Epithelial cell of proximal tubule (primary cell): Measurements from ENCODE around the gene NHERF2. TPM values are rescaled to one million over a fixed set of nuclear protein-coding genes. Genes with fewer than 3 reads are reported as not detected.

ENCODE experiments used
- DNase-seq: peaks from one replicate; pipeline ENCODE4 v3.0.0-alpha.2; 2011; ENCODE audit warnings: low read depth
- H3K4me3 ChIP-seq: 2 replicates; pipeline ENCODE4 v1.5.1; 2011; ENCODE audit warnings: low read depth, mild to moderate bottlenecking, low read length
- total RNA-seq: library from RNA; depleted of rRNA; stranded (reverse); fragments of >200 nt; gene quantifications from 2 replicates; pipeline ENCODE4 v1.2.3, GENCODE V29; 2015
- TF ChIP-seq, protein P1 (sequence below): conservative IDR thresholded peaks from 2 replicates; pipeline ENCODE4 v1.5.1; 2012; ENCODE audit warnings: low read depth, mild to moderate bottlenecking, low read length

NHERF2 gene
- total RNA-seq, 1 donor from 2014 or later, result 29.9 TPM

DNA sequence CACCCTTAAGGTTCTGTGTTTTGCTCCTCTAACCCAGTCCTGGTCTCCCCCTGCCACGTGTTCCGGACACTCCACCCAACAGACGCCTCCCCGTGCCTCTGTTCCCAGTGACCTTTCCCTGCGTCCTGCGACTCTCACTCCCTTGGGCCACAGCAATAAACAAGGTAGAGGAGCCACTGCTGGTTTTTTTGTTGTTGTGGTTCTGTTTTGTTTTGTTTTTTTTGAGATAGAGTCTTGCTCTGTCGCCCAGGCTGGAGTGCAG is 10.8 kb upstream of the NHERF2 start:
- DNase-seq, result no peak
- TF ChIP-seq, protein P1, sequence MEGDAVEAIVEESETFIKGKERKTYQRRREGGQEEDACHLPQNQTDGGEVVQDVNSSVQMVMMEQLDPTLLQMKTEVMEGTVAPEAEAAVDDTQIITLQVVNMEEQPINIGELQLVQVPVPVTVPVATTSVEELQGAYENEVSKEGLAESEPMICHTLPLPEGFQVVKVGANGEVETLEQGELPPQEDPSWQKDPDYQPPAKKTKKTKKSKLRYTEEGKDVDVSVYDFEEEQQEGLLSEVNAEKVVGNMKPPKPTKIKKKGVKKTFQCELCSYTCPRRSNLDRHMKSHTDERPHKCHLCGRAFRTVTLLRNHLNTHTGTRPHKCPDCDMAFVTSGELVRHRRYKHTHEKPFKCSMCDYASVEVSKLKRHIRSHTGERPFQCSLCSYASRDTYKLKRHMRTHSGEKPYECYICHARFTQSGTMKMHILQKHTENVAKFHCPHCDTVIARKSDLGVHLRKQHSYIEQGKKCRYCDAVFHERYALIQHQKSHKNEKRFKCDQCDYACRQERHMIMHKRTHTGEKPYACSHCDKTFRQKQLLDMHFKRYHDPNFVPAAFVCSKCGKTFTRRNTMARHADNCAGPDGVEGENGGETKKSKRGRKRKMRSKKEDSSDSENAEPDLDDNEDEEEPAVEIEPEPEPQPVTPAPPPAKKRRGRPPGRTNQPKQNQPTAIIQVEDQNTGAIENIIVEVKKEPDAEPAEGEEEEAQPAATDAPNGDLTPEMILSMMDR, result no peak
- no peak overlapping the region for H3K4me3 ChIP-seq

DNA sequence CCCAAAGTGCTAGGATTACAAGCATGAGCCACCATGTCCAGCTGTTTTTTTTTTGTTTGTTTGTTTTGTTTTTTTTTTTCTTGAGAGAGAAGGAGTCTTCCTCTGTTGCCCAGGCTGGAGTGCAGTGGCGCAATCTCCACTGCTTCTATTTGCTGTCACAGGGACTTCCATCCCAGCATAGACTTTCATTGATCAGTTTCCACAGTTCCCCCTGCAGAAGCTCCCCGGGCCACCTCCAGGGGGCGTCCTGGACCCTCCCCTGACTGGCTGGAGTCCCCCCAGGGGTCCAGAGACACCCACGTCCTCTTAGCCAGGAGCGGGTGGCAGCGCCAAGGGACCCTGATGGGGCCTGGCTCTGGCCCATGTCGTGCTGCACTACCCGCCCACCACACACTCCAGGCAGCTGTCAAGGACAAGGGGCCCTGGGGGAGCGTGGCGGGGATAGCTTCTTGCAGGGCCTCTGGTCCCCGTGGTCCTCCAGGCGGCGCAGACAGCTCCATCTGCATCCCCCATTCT is 10.2 kb upstream of the NHERF2 start:
- no peak for DNase-seq
- H3K4me3 ChIP-seq, result no peak overlapping the region
- TF ChIP-seq, protein P1, result peak; percentile 52

- TF ChIP-seq, protein P1, result no peak
- no peak within 1 kb of the TSS for H3K4me3 ChIP-seq
- DNase-seq, result no peak
Measured at GRCh38 chr16:2019518-2019920, 7.2 kb upstream of the NHERF2 start, which contains the start of gene NPW. NPW (plus strand) TSS chr16:2019785.

DNA sequence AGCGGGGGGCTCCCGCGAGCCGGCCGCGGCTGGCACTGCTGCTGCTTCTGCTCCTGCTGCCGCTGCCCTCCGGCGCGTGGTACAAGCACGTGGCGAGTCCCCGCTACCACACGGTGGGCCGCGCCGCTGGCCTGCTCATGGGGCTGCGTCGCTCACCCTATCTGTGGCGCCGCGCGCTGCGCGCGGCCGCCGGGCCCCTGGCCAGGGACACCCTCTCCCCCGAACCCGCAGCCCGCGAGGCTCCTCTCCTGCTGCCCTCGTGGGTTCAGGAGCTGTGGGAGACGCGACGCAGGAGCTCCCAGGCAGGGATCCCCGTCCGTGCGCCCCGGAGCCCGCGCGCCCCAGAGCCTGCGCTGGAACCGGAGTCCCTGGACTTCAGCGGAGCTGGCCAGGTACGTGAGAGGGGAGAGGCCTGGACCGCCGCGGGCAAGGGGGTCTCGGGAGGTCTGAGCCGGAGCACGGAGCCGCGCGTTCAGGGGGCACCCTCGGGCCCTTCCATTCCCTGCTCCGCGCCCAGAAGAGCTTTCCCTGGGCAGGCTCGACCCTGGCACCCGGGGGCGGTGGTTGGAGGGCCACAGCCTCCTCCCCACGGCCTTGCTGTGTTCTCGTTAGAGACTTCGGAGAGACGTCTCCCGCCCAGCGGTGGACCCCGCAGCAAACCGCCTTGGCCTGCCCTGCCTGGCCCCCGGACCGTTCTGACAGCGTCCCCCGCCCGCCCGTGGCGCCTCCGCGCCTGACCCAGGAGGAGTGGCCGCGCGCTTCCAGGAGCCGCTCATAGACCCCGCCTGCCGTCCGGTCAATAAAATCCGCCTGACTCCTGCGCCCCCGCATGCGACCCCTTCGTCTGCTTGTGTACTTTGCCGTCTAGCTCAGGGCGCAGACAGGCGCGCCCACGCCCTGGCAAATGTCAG is 6.5 kb upstream of the NHERF2 start:
- TF ChIP-seq, protein P1, result no peak

GRCh38 chr16:2022723-2023091 is 4.0 kb upstream of the NHERF2 start:
- DNase-seq, result no peak
- H3K4me3 ChIP-seq, result peak overlapping the region; percentile 50
- TF ChIP-seq, protein P1, result no peak

More for the DNA sequence above, 6.5 kb upstream of the NHERF2 start:
- H3K4me3 ChIP-seq, result no peak overlapping the region
- no peak for DNase-seq

GRCh38 chr16:2023092-2024031 is 3.3 kb upstream of the NHERF2 start:
- H3K4me3 ChIP-seq, result peak overlapping the region; percentile 50
- no peak for DNase-seq
- TF ChIP-seq, protein P1, result peak; percentile 82
